Hematopoietic multipotent progenitor cell treated with erythropoietin and hydrocortisone succinate and interleukin-3 and kit ligand, for 4 days (in vitro differentiated cells): ENCODE measurements around the gene DNAJB6.

ENCODE experiments used
- DNase-seq: peaks from one replicate; pipeline ENCODE4 v3.0.0-alpha.2; 2015

DNAJB6 gene

DNA sequence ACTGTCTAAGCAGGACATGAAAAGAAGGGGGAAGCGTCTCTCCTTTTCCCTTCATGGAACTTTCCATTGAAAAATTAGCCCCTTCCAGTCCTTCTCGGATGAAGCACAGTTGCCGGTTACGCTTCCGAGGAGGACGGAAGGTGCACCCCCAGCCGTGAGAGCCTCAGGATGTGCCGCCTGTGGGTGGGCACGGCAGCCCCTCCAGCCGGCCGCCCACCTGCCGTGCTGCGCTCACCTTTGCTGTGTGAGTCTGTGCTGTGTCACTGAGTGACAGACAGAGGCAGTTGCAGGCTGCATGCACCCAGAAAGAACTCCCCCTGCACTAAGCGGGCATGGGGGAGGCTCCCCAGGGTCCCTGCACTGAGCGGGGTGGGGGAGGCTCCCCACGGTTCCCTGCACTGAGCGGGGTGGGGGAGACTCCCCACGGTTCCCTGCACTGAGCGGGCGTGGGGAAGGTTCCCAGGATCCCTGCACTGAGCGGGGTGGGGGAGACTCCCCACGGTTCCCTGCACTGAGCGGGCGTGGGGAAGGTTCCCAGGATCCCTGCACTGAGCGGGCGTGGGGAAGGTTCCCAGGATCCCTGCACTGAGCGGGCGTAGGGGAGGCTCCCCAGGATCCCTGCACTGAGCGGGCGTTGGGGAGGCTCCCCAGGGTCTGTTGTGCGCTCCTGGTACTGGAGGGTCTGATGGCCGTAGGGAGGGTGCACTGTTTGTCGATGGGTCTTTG lies 74.2 kb downstream of the DNAJB6 start:
- DNase-seq, result no peak

DNA sequence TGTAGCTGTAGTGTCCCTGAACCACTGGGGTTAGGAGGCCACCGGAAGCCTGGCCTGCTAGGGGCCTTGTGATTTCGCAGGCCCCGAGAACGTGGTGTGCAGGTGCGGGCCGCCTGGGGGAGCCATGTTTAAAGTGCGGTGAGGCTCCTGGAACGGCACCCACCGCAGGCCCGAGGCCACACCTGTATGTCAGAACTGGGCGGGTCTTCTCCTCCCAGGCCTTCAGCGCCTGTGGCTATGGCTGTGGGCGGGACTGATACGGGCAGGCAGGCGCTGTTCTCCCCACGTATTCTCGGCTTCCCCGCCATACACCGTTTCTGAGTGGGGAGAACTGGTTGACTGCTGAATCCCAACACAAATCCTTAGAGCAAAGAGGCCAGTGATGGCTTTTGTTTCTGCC lies 74.8 kb downstream of the DNAJB6 start:
- DNase-seq, result no peak

DNA sequence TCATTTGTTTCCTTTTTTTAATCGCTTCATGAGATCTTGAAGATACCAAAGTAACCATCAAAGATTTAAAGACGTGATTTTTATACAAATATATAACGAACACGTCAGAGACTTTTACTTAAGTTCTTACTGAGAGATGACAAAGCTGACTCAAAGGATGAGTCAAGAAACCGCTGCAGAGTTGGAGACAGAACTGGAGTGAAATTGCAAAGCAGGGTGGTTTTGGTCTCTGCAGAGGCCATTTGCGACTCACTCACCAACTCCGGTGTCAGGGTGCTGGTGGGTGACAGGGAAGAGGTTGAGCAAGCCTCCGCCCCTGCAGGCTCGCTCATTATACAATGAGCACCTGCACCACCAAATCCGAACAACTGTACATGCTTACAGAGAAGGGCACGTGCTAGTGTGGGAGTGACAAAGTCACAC lies 75.2 kb downstream of the DNAJB6 start:
- no peak for DNase-seq

DNA sequence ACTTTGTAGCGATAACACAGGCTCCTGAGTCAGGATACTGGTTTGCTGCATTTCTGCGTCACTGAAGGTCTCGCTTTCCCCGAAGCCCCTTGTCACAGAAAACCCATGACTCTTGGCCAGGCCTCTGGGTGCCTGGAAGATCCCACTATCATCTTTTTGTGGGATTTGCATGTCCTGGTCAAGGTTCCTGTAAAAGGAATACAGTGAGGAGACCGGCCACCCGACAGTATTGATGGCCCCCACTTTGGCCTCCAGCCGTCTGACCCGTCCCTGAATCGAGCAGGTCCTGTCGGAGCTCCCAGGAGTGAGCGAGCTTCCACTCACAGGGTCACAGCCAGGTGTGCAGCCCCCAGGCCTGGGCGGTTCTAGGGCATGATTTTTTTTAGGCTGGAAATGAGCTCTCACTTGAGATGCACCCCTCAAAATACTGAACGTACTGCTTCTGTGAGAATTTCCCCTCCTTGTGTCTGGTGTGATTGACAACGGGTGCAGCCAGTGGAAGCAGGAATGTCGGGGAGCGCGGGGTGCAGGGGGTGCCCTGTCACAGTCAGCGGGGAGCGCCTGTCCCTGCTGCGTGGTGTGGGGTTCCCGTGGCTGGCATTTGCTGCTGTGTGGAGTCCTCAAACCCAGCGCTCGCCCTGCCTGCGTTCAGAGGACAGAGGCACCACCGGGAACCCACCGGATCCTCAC lies 75.8 kb downstream of the DNAJB6 start:
- DNase-seq, result no peak

DNA sequence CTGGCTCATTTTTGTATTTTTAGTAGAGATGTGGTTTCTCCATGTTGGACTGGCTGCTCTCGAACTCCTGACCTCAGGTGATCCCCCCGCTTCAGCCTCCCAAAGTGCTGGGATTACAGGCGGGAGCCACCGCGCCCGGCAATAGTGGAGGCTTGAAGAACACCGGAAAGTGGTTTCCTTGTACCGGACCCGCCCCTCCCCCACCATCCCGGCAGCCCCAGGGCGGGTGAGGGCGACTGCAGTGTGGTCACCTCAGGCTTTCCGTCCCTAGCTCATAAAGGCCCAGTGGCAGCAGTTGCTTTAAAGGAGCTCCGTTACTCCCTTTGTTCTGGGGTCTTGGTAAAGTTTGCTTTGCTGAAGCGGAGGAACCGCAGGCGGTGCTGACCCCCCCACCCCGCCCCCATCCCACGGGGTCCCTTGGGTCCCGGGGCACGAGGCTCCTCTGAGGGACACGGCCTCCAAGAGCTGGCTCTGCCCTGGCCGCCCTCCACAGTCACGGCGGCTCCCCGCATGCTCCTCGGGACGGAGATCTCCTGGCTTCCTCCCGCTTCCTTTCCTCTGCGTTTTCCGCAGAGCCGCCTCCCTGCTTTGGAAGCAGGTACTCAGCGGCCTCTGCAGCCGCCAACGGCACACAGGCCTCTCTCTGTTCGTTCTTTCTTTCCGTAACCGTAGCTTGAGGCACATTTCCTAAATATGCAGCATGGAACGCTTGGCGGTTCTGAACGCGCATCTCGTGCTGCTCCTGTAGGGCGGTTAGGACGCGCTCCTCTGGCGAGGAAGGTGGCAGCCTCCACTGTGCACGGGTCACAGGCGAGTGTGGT lies 77.3 kb downstream of the DNAJB6 start:
- DNase-seq, result no peak

DNA sequence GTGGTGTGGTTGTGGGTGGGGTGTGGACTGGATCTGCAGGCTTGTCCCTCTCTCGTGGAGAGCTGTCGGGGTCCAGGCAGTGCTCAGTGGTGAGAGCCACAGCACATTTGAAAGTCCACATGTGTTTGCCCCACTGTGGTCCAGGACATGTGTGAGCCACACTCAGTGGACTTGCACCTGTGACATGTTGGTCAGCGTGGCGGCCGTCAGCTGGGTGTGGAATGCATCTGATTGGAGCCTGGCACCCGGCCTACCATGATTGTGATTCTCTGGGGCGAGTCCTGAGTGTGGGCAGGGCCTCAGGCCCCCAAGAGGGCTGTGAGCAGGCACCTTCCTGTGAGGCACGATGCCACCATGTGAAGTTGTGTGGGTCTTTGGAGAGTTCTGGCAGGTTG lies 77.9 kb downstream of the DNAJB6 start:
- DNase-seq, result no peak

DNA sequence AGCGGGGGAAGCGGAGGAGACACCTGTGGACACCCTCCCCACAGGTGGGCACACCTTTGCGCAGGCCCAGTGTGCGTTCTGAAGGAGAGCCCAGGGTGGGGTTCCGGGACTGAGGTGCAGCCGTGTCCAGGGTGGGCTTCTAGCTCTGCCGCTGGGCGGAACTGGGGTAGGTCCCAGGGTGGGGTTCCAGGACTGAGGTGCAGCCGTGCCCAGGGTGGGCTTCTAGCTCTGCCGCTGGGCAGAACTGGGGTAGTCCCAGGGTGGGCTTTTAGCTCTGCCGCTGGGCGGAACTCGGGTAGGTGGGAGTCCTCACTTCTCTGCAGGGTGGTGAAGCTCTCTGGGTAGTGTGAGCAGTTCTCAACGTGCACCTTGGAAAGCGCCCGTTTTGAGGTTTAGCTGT lies 78.7 kb downstream of the DNAJB6 start:
- no peak for DNase-seq

DNA sequence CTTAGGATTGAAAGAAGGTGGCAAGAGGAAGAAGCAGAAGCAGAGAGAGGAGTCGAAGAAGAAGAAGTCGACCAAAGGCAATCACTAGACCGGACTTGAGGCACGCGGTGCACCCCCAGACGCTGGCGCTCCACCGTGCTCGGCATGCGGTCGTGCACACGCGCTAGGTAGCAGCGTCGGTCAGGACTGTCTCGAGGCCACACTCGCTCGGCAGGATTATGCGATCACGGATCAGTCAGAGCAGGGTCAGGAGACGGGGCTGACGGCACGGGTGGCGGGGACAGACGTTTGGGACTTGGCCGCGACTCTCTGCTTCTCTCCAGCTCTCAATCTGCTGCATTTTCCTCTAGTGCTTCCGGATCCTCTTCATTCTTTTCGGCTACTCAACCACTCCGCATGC lies 79.2 kb downstream of the DNAJB6 start:
- no peak for DNase-seq

DNA sequence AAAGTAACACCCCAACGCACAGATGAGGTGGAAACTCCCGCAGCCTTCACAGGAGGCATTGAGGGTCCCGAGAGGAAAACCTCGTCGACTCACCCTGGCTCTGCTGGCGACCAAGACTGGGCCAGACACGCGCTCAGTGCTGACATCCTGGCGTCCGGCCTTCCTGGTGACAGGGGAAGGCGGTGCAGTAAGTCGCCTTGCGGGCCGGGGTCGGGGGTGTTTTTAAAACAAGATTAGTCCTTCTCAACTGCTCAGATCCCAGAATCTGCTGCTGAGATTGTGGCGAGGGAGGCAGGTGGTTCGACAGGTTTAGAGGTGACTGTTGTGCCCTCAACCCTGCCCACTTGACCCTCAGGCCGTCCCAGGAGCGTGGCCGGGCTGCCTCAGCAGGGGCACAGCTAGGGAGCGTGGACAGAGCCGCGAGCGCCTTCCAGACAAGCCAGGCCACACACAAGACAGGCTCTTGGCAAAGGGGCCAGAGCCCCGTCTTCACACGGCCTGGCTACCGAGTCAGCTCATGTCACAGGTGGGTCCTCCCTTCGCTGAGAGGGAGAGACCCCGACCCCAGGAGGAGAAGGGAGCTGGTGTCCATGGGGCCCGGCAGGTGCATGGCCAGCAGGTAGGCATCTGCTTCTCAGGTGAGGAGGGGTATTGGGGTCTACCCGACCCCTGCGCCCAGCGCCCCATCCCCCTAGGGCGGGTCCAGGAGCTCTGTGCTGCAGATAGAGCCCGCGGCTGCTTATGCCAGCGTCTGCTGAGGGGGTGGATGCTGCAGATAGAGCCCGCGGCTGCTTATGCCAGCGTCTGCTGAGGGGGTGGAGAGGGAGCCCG lies 81.6 kb downstream of the DNAJB6 start:
- peak; percentile 95 for DNase-seq

DNA sequence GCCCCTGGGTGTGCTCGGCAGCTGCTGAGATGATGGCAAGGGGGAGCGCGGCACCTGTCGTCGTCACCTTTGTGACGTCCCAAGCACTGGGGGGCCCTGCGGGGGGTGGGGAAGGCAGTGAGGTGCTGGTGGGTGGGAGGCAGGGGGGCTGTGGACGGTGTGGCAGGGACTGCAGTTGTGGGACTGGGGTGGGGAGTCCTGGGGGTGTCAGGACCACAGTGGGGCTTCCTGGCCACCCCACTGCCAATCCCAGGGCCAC lies 82.2 kb downstream of the DNAJB6 start:
- DNase-seq, result no peak

DNA sequence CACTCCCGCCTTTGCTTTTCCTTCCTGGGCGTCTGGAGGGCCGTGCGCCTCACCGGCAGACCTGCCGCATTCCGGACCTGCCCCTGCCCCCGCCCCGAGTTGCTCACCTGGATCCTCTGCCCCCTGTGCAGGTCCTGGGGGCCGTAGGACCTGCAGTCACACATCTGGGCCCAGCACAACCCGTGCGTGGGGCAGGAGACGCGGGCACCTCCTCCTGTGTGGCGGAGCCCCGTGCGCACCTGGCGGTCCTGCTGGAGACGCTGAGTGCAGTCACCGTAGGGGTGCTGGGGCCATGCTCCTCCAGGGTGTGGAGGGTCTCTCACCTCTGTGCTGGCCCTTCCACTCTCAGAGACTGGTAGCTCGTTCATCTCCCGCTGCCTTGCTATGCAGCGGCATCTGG lies 85.5 kb downstream of the DNAJB6 start:
- no peak for DNase-seq

DNA sequence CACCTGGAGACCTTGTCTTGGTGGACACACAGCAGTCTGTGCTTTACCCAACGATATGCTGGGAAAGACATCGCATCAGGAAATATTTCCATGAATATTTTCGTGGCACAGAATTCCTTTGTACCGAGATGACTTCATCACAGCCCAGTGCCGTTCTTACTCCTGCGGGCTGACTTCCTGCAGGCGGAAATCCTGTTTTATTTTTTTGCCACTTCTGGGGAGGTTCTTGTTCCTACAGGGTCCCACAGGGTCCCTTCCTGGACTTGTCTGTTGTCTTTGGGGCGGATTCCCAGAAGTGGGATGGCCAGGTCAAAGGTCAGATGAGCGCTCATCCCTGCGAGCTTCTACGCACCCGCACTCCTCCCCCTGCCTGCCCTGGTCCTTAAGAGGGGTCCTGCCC lies 86.5 kb downstream of the DNAJB6 start:
- no peak for DNase-seq

DNA sequence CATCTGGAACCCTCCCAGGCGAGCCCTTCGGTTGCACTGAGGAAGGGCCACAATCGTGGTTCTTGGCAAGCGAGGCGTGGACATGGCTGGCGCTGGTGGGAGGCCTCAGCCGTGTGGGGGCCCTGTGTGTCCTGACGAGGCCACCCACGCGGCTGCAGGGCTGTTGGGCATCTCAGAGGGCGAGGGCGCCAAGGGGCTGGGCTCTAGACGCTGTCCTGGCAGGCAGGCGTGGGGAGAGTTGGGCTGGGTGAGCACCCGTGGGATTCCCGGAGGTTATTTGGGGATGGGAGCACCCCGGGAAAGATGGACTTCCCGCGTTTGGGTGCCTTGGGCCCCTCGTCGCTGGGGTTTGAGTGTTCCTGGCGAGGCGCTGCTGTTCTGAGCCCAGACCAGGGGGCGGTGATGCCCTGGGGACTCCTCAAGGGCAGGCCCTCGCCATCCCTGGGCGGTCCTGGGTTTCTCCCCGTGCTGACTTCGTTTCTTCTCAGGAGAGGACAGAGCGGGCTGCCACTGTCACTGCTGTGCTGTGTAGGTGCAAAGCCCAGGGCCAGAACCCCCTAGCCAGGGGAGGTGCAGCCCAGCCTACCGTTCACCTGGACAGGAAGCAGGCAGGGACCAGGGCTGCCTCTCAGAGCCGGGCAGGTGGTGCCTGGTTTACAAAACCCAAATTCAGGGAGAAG lies 87.2 kb downstream of the DNAJB6 start:
- no peak for DNase-seq

DNA sequence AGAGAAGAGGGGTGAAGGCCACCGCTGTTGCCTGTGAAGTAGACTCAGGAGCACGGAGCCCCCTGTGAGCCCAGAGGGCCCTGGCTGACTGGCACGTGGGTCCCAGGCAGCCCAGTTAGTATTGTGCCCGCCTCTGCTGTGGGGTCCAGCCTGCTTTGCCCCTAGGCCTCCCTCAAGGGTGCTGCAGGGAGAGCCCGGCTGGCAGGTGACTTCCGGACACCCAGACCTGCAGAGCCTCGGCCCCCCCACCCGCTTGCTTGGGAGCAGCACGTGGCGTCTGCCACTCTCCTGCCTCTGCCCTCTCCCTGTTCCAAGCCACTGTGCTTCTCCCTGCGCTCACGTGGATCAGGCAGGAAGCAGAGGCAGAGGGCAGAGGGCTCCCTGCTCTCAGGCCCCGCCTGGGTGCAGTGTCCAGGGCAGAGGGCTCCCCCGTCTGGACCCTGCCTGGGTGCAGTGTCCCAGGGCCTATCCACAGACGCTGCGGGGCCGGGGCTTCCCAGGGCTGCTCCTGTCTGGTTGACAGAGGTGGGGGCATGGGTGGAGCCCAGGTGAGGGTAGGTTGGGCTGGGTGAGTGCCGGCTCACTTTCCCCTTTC lies 88.4 kb downstream of the DNAJB6 start:
- DNase-seq, result no peak

DNA sequence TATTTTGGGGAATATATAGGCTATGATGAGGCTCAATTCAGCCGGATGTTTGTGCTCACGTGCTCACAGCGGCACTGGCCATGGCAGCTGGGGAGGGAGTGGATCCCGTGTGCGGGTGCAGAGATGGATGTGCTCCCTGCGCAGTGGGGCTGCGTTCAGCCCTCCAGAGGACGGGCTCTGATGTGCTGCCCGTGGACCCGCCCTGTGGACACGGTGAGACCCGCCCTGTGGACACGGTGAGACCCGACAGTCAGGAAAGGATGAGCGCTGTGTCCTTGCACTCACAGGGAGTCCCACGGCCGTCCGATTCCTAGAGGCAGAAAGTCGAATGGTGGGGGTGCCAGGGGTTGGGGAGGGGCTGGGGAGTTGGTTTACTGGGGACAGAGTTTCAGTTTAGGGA lies 89.0 kb downstream of the DNAJB6 start:
- no peak for DNase-seq

DNA sequence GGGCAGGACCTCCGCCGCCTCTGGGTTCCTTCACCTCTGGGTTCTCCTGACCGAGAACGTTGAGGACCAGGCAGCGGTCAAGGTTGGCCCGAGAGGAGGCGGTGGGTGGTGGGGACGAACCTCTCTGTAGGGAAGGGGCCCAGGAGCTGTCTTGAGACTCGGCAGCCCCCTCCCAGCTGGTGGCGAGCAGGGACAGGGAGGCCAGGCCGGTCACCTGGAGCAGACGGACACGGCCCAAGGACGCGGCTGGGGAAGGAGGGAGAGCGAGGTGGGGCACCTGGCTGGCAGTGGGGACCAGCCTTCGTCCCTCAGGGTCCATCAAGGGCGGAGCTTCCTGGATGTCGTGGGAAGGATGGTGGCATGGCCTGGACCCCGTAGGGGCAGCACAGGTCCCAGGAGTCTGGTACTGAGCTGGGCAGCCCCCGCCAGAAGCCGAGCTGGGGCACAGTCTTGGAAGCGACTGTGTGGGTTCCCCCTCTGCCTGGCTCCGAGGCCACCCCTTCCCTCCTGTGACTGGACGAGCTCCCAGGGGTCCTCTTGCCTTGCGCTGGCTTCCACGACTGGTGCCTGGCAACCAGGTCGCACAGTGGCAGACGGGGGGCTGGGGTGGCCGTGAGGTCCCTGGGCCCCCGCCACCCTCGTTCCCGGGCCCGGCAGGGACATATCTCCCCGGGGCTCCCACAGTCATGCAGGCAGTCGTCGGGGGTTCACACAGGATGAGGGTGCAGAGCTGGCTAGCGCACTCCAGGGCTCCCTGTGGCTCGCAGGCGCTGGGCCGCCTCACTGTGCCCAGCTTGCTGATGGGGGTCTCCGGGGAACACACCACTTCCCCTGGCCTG lies 89.9 kb downstream of the DNAJB6 start:
- no peak for DNase-seq

DNA sequence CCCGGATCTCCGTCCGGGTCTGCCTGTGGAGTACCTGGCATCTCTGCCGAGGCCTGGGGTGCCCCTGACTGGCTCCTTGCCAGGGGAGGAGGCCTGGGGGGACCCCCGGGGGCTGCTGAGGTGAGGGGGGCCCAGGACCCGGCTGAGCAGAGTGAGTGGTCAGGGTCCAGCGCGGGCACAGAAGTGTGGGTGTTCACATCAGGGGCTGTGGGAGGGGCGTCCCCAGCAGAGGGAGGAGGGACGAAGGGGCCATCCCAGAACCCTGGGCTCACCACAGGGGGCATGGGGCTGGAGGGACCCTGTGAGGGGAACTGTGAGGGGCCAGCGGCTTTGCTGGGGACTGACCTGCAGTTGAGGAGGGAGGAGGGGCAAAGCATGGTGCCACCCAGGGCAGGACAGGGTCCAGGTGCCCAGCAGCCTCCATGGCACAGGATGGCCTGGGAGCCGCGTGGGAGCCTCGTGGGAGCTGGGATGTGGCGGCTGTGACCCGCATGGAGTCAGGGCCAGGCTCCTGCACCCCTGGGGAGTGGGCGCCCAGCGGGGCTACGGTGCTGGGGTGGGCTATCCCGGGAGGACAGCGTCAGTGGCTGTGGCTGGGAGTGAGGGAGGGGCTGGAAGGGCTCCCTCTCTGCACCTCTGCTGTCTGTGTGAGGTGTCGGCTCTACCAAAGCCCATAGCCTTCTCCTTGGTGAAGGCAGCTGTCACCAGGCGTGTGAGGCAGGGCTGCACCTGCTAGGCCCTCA lies 91.2 kb downstream of the DNAJB6 start:
- DNase-seq, result no peak

DNA sequence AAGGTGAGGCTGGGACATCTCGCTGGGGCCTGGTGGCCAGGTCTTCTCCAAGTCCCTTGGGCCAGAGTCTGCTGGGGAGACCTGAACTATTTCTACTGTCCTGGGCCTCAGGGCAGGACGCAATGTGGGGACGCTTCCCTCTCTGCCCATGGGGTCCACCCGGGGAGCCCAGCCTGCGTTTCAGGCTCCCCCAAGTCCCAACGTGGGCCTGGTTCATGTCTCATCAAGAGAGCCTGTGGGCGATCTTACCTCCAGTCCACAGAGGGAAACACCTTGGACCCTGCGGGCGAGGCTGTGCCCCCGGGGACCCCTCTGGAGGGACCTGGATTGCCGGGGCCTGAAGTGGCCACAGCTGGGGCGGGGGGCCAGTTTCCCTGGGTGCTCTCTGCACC lies 91.7 kb downstream of the DNAJB6 start:
- DNase-seq, result no peak

DNA sequence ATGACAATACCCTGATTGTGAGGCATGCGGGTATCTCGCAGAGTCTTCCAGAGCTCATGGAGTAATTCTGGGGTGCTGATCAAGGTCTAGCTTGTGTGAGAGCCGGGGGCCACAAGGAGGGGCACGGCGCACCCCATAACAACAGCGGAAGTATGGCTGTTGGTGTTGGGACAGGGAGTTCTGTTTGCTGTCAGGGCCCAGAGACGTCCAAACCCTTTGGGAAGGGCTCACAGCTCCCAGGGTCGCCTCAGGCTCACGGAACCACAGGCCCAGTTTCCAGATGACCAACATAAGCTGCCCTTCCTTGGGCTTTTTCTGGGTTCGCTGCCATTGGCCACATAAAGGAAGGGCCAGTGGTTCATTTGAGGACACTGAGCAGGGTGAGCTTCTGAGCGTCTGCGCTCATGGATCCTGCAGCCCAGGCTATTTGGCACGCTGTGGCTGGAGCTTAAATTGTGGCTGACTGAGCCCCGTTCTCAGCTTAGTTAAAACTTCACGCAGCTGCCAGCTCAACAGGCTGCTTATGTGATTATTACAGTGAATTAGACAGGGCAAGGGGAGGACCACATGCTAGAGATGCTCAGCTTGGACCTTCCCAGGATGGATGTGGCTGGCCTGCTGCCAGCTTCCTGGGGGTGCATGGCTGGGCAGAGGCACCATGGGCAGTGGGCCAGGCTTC lies 92.3 kb downstream of the DNAJB6 start:
- no peak for DNase-seq

DNA sequence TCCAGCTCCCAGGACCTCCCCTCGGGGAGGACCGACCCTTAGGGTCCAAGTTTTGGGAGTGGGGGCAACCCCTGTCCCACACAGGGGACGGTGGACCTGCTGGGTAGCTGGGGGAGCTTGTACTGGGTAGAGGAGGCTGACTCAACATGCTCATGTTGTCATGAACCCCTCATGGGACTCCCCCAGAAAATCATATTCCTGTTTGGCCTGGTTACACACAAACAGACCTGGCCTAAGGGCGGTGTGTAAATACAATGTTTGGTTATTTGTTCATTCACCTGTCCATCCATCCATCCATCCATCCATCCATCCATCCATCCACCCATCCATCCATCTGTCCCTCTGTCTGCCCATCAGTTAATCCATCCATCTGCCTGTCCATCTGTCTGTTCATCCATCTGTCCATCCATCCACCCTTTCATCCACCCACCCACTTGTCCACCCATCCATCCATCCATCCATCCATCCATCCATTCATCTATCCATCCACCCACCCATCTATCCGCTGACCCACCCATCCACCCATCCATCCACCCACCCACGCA lies 92.9 kb downstream of the DNAJB6 start:
- no peak for DNase-seq
